ENCODE measurements around the gene KLF13.

The KLF13 gene

DNA sequence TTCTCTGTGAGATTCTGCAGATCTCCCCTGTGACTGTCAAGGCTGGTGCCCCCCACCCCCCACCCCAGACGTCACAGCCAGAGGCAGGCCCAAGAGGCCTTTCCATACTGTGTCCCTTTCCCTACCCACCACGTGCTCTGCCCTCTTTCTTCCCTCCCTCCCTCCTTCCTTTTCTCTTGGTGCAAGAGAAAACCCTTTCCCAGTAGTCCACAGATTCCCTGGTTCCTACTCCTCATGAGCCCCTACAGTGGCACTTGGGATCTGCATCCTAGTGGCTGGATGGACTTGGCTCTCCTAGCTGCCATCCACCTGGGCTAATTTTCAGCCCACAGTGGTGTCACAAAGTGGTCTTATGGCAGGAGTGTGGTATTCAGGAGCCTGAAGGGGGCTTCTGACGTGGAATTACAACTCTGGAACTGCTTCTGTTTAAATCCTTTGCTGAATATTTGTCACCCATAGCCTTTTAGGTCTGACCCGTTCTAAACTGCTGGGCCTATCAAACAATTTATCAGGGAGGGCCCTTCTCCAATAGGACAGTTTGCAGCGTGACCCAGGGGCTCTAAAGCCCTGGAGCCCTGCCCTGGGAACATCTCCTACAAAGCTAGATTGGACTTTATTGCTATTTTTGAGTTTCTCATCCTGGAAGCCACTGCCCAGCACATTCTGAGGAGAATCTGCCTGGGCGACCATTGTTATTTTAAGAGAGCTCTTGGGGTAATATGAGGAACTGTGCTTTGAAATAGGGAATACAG is 35.3 kb downstream of the KLF13 start:
- H3K4me3 ChIP-seq (ENCODE audit: low read length) = peak overlapping the region; percentile 45
- TF ChIP-seq EZH2 (optimal IDR thresholded peaks at IDR 0.05; ENCODE audit: low read depth, low read length) (no peak), EZH2phosphoT487 (IDR thresholded peaks at IDR 0.05; ENCODE audit: low read length) (no peak)
- TF ChIP-seq, protein P1, sequence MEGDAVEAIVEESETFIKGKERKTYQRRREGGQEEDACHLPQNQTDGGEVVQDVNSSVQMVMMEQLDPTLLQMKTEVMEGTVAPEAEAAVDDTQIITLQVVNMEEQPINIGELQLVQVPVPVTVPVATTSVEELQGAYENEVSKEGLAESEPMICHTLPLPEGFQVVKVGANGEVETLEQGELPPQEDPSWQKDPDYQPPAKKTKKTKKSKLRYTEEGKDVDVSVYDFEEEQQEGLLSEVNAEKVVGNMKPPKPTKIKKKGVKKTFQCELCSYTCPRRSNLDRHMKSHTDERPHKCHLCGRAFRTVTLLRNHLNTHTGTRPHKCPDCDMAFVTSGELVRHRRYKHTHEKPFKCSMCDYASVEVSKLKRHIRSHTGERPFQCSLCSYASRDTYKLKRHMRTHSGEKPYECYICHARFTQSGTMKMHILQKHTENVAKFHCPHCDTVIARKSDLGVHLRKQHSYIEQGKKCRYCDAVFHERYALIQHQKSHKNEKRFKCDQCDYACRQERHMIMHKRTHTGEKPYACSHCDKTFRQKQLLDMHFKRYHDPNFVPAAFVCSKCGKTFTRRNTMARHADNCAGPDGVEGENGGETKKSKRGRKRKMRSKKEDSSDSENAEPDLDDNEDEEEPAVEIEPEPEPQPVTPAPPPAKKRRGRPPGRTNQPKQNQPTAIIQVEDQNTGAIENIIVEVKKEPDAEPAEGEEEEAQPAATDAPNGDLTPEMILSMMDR (IDR thresholded peaks at IDR 0.05; ENCODE audit: low read length) = no peak
- H4K20me1 ChIP-seq (ENCODE audit: insufficient read depth, low read length) = no peaks in the 10 kb centered on the region
- peak overlapping the region; percentile 98 for H3K27ac ChIP-seq (ENCODE audit: low read length)
- H3K79me2 ChIP-seq (ENCODE audit: low read length) = peaks cover 97% of the 10 kb centered on the region
- no peak for DNase-seq
- no peaks in the 10 kb centered on the region for H3K9me3 ChIP-seq (replicated peaks; ENCODE audit: insufficient read depth, low read length)
- H3K4me1 ChIP-seq (ENCODE audit: low read length) = peaks cover 96% of the 10 kb centered on the region
- no peaks in the 10 kb centered on the region for H3K27me3 ChIP-seq (replicated peaks; ENCODE audit: insufficient read depth, low read length)
- peak overlapping the region; percentile 95 for H3K4me2 ChIP-seq (ENCODE audit: low read depth, low read length)
- H2AFZ ChIP-seq (ENCODE audit: low read length) = no peak overlapping the region
- peak overlapping the region; percentile 76 for H3K9ac ChIP-seq (ENCODE audit: low read length)
- H3F3A ChIP-seq (ENCODE audit: insufficient read depth, low read length) = peaks cover 84% of the 10 kb centered on the region
- H3K9me2 ChIP-seq (replicated peaks; ENCODE audit: insufficient read depth, low read length) = no peaks in the 10 kb centered on the region
- H3K36me3 ChIP-seq (replicated peaks; ENCODE audit: insufficient read depth, low read length) = no peaks in the 10 kb centered on the region

DNA sequence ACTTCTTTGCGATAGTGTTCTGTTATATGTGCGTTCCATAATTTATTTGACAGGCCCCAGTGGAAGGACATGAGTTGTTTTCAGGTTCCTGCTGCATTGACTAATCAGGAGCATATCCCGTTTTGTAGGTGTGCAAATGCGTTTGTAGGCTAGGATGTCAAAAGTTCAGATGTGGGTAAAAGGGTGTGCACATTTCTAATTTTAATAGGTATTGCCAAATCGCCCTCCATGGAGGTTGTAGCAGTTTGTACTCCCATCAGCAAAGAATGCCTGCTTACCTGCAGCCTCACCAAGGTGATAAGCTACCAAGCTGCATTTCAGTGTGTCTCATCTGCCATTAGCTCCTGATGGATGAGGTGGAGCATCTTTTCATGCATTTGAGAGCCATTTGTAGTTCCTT is 36.3 kb downstream of the KLF13 start:
- H2AFZ ChIP-seq (ENCODE audit: low read length) = no peak overlapping the region
- H3K79me2 ChIP-seq (ENCODE audit: low read length) = peaks cover 97% of the 10 kb centered on the region
- peak overlapping the region; percentile 95 for H3K4me2 ChIP-seq (ENCODE audit: low read depth, low read length)
- TF ChIP-seq, protein P1 (IDR thresholded peaks at IDR 0.05; ENCODE audit: low read length) = no peak
- TF ChIP-seq EZH2 (optimal IDR thresholded peaks at IDR 0.05; ENCODE audit: low read depth, low read length) (no peak), EZH2phosphoT487 (IDR thresholded peaks at IDR 0.05; ENCODE audit: low read length) (no peak)
- no peak for DNase-seq
- H3K4me1 ChIP-seq (ENCODE audit: low read length) = peaks cover 96% of the 10 kb centered on the region
- no peaks in the 10 kb centered on the region for H3K9me3 ChIP-seq (replicated peaks; ENCODE audit: insufficient read depth, low read length)
- H3K9ac ChIP-seq (ENCODE audit: low read length) = no peak overlapping the region
- no peak overlapping the region for H3K4me3 ChIP-seq (ENCODE audit: low read length)
- H3K27ac ChIP-seq (ENCODE audit: low read length) = peak overlapping the region; percentile 98; the same call in 1 of the 2 replicates
- H3K27me3 ChIP-seq (replicated peaks; ENCODE audit: insufficient read depth, low read length) = no peaks in the 10 kb centered on the region
- no peaks in the 10 kb centered on the region for H3K9me2 ChIP-seq (replicated peaks; ENCODE audit: insufficient read depth, low read length)
- H4K20me1 ChIP-seq (ENCODE audit: insufficient read depth, low read length) = 0 out of 2 replicates have a peak, but pooled peaks cover under 1% of the 10 kb centered on the region
- peaks cover 76% of the 10 kb centered on the region for H3F3A ChIP-seq (ENCODE audit: insufficient read depth, low read length)
- H3K36me3 ChIP-seq (replicated peaks; ENCODE audit: insufficient read depth, low read length) = no peaks in the 10 kb centered on the region

DNA sequence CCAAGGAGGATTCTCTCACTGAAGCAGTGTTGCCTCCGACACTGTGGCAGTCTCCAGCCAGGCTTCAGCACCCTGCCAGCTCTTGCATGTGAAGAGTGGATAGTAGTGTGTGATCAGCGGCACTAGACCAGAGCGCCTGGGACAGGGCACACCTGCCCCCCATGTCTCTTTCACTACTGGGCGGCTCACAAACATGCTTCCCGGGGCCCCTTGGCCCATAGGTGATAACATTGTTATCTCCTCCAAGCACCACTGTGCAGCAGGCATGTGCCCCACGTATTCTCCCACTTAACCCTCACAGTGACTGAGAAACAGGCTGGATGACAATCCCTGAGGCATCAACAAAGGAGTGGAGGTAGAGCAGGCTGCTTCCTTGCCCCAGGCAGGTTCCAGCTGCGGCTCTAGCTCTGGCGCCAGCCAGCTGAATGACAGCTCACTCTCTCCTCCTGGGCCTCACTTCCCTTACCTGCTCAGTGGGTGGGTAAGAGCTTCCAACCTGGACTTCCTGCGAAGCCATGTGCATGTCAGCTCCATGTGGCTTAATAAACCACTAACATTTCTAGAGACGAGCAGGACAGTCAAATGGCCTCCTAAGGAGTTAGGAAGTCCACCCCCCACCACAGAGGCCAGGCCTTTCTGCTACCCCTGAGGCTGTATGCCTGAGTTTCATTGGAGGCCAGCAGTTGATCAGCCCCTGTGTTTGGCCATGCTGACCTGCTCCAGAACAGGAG is 37.8 kb downstream of the KLF13 start:
- Histone ChIP-seq H3K79me2 (ENCODE audit: low read length) (peaks cover 97% of the 10 kb centered on the region), H3K9ac (ENCODE audit: low read length) (peak overlapping the region; percentile 14; the same call in 1 of the 2 replicates), H3K9me2 (replicated peaks; ENCODE audit: insufficient read depth, low read length) (no peaks in the 10 kb centered on the region)

More for the DNA sequence above, 37.8 kb downstream of the KLF13 start:
- DNase-seq = no peak
- Histone ChIP-seq H3K9me3 (replicated peaks; ENCODE audit: insufficient read depth, low read length) (no peaks in the 10 kb centered on the region), H3K36me3 (replicated peaks; ENCODE audit: insufficient read depth, low read length) (no peaks in the 10 kb centered on the region), H3F3A (ENCODE audit: insufficient read depth, low read length) (peaks cover 67% of the 10 kb centered on the region), H3K4me3 (ENCODE audit: low read length) (no peak overlapping the region), H3K27me3 (replicated peaks; ENCODE audit: insufficient read depth, low read length) (no peaks in the 10 kb centered on the region), H3K27ac (ENCODE audit: low read length) (peak overlapping the region; percentile 32; the same call in 1 of the 2 replicates), H2AFZ (ENCODE audit: low read length) (no peak overlapping the region), H3K4me2 (ENCODE audit: low read depth, low read length) (peak overlapping the region; percentile 24; the same call in 1 of the 2 replicates), H3K4me1 (ENCODE audit: low read length) (peaks cover 92% of the 10 kb centered on the region), H4K20me1 (ENCODE audit: insufficient read depth, low read length) (0 out of 2 replicates have a peak, but pooled peaks cover 5% of the 10 kb centered on the region)
- no peak for TF ChIP-seq EZH2 (optimal IDR thresholded peaks at IDR 0.05; ENCODE audit: low read depth, low read length)
- TF ChIP-seq, protein P1 (IDR thresholded peaks at IDR 0.05; ENCODE audit: low read length) = no peak
- TF ChIP-seq EZH2phosphoT487 (IDR thresholded peaks at IDR 0.05; ENCODE audit: low read length) = no peak
